ENCODE measurements around the gene AGPAT2. TPM values are rescaled to one million over a fixed set of nuclear protein-coding genes. Genes with fewer than 3 reads are reported as not detected.

Gene AGPAT2
- total and polyA plus RNA-seq, 2 experiments from 2014 or later = 125 to 242 TPM

DNA sequence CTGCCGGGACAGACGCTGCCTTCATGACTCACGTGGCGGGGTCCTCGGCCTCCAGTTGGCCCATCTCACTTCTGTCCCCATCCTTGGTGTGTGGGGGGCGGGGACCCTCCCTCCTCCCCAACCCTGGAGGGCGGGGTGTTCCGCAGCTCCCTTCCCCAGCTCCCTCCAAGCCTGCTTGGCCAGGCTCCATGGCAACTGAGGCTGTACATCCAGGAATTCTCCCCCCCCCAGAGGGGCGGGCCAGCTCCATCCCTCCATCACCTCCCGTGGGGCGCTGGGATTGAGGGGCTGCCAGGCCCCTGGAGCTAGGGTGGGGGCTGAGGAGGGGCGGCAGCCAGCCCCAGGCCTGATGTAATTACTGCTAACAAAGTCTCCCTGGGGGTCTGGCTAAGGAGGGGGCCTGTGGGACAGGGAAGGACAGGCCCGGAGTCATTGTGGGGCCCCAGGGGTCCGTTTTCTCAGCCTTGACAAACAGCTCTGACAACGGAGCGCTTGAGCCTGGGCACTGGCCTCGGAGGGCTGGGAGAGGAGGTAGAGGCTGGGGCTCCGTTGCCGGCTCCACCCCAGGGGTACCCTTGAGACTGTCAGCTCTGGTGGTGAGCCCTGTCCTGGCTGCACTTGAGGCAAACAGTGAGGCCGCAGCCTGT is 33.1 kb upstream of the AGPAT2 start:
- TF ChIP-seq EZH2phosphoT487 (IDR thresholded peaks at IDR 0.05; ENCODE audit: low read depth, severe bottlenecking, unreplicated experiment) = no peak
- no peaks in the 10 kb centered on the region for H3K27me3 ChIP-seq
- H2AFZ ChIP-seq = no peak overlapping the region
- no peak for DNase-seq (ENCODE audit: low spot score)
- no peaks in the 10 kb centered on the region for H3K36me3 ChIP-seq (replicated peaks; ENCODE audit: insufficient read depth, low read depth)
- H3K9me3 ChIP-seq (ENCODE audit: low read depth) = no peaks in the 10 kb centered on the region
- H3K27ac ChIP-seq = peak overlapping the region; percentile 58
- H3K4me3 ChIP-seq = no peak overlapping the region
- peaks cover 12% of the 10 kb centered on the region for H3K4me1 ChIP-seq (ENCODE audit: insufficient read depth)
- WGBS (ENCODE audit: low lambda C conversion rate, missing lambda C conversion rate) = 46% methylated on average over 19 of the region's 20 CpGs
- H4K20me1 ChIP-seq (ENCODE audit: insufficient read depth, poor library complexity, severe bottlenecking) = peaks cover 40% of the 10 kb centered on the region
- no peaks in the 10 kb centered on the region for H3K9me2 ChIP-seq (replicated peaks; ENCODE audit: insufficient read depth)
- peaks cover 14% of the 10 kb centered on the region for H3K79me2 ChIP-seq
- H3K4me2 ChIP-seq = no peak overlapping the region

DNA sequence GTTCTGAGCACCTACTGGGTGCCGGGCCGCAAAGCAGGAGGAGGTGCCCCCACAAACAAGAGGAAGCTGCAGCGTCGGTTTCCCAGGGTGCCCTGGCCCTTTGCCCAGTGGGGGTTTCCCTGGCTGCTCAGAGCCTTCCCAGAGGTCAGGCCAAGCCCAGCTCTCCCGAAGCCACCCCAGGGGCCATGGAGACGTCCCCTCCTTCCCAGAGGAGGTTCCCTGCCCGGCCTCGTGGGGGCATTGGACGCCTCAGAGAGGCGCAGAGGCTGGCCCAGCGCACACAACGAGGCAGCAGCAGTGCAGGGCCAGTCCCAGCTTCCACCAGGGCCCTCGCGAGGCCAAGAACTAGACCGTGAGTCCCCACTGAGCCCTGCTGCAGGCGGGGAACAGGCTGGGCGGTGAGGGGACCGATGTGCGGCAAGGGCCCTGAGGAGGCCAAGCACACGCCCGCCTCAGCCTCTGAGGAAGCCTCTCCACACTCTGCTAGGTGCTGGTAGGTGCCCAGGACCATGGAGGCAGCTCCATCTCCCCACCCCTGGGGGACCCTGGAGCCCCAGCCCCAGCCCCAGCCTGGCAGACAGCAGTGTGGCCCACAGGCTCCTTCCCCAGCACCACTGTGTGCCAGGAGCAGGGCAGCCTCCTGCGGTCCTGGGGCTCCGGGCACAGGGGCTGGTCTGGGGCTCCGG is 32.1 kb upstream of the AGPAT2 start:
- Histone ChIP-seq H3K4me2 (no peak overlapping the region), H2AFZ (no peak overlapping the region), H3K36me3 (replicated peaks; ENCODE audit: insufficient read depth, low read depth) (no peaks in the 10 kb centered on the region), H3K9me2 (replicated peaks; ENCODE audit: insufficient read depth) (no peaks in the 10 kb centered on the region), H3K4me1 (ENCODE audit: insufficient read depth) (peaks cover 14% of the 10 kb centered on the region), H3K9me3 (ENCODE audit: low read depth) (no peaks in the 10 kb centered on the region), H4K20me1 (ENCODE audit: insufficient read depth, poor library complexity, severe bottlenecking) (peaks cover 29% of the 10 kb centered on the region), H3K4me3 (no peak overlapping the region), H3K79me2 (peaks cover 21% of the 10 kb centered on the region), H3K27ac (no peak overlapping the region), H3K27me3 (no peaks in the 10 kb centered on the region)
- no peak for TF ChIP-seq EZH2phosphoT487 (IDR thresholded peaks at IDR 0.05; ENCODE audit: low read depth, severe bottlenecking, unreplicated experiment)
- TF ChIP-seq EZH2 (IDR thresholded peaks at IDR 0.05; ENCODE audit: borderline replicate concordance) = no peak
- TF ChIP-seq CTCF (IDR thresholded peaks at IDR 0.05; ENCODE audit: poor library complexity) = no peak
- DNase-seq (ENCODE audit: low spot score) = no peak
- 88% methylated on average over 24 of the region's 24 CpGs for WGBS (ENCODE audit: low lambda C conversion rate, missing lambda C conversion rate)

- DNase-seq (ENCODE audit: low spot score) = no peak
- H3K9me2 ChIP-seq (replicated peaks; ENCODE audit: insufficient read depth) = no peaks in the 10 kb centered on the region
- H4K20me1 ChIP-seq (ENCODE audit: insufficient read depth, poor library complexity, severe bottlenecking) = peaks cover 22% of the 10 kb centered on the region
- H3K4me2 ChIP-seq = no peak overlapping the region
- H3K9me3 ChIP-seq (ENCODE audit: low read depth) = no peaks in the 10 kb centered on the region
- H3K4me1 ChIP-seq (ENCODE audit: insufficient read depth) = peaks cover 22% of the 10 kb centered on the region
- no peak for TF ChIP-seq EZH2phosphoT487 (IDR thresholded peaks at IDR 0.05; ENCODE audit: low read depth, severe bottlenecking, unreplicated experiment)
- no peak for TF ChIP-seq EZH2 (IDR thresholded peaks at IDR 0.05; ENCODE audit: borderline replicate concordance)
- no peak for TF ChIP-seq CTCF (IDR thresholded peaks at IDR 0.05; ENCODE audit: poor library complexity)
- no peak overlapping the region for H2AFZ ChIP-seq
- H3K36me3 ChIP-seq (replicated peaks; ENCODE audit: insufficient read depth, low read depth) = no peaks in the 10 kb centered on the region
- peaks cover 29% of the 10 kb centered on the region for H3K79me2 ChIP-seq
- H3K4me3 ChIP-seq = no peak overlapping the region
- no peaks in the 10 kb centered on the region for H3K27me3 ChIP-seq
- no peak overlapping the region for H3K27ac ChIP-seq
- 92% methylated on average over 17 of the region's 20 CpGs for WGBS (ENCODE audit: low lambda C conversion rate, missing lambda C conversion rate)
Observed at GRCh38 chr9:136718345-136719194, 31.3 kb upstream of the AGPAT2 start.
